Ishikawa (cell line): ENCODE data around the gene AGBL2.

ENCODE experiments used
- CREB1 ChIP-seq: IDR thresholded peaks from 2 replicates; pipeline ENCODE4 v1.6.1; 2012; ENCODE audit warnings: low read depth
- EGR1 ChIP-seq: IDR thresholded peaks from 2 replicates; pipeline ENCODE4 v1.6.1; 2012
- EP300 ChIP-seq: IDR thresholded peaks from 2 replicates; pipeline ENCODE4 v1.6.1; 2012; ENCODE audit warnings: borderline replicate concordance
- FOXM1 ChIP-seq: IDR thresholded peaks from 2 replicates; pipeline ENCODE4 v1.6.1; 2012; ENCODE audit warnings: low read depth, borderline replicate concordance
- MAX ChIP-seq: IDR thresholded peaks from 2 replicates; pipeline ENCODE4 v1.6.1; 2012
- NFIC ChIP-seq: IDR thresholded peaks from 2 replicates; pipeline ENCODE4 v1.6.1; 2012
- RAD21 ChIP-seq: IDR thresholded peaks from 2 replicates; pipeline ENCODE4 v1.6.1; 2012; ENCODE audit warnings: low read depth
- TAF1 ChIP-seq: IDR thresholded peaks from 2 replicates; pipeline ENCODE4 v1.6.1; 2012; ENCODE audit warnings: low read depth, mild to moderate bottlenecking
- ZBTB7A ChIP-seq: IDR thresholded peaks from 2 replicates; pipeline ENCODE4 v1.6.1; 2012; ENCODE audit warnings: low read depth

- TF ChIP-seq CREB1 (no peak), FOXM1 (no peak), ZBTB7A (no peak), EP300 (no peak), NFIC (no peak), TAF1 (no peak), EGR1 (no peak), MAX (no peak), RAD21 (no peak)
These were observed 3.9 kb downstream of the AGBL2 start for GRCh38 chr11:47711225-47711624.
